Heart left ventricle (tissue), 16 donors: ENCODE data around the gene AWAT2. TPM values are rescaled to one million over a fixed set of nuclear protein-coding genes. Genes with fewer than 3 reads are reported as not detected.
A peak's percentile ranks its signal among the peaks of the same experiment; 100 is the strongest.

Source experiments
- ATAC-seq, 4 donors: fragments of 200-7000 bp; cut with Tn5 transposase; one replicate each; pipeline ENCODE4 v1.9.1; 2020 to 2022; ENCODE audit warnings: moderate library complexity in 4 of 4, mild to moderate bottlenecking in 3 of 4, moderate number of reproducible peaks in 1 of 4
- DNase-seq, 5 donors: peaks; one replicate each; pipeline ENCODE4 v3.0.0-alpha.2; 2020
- H3K27ac ChIP-seq, 12 donors: fragments of 200-600 bp; sonication (generic) in 4 of 12; one replicate each; pipeline versions ENCODE4 v1.5.0 to v1.8.0; 2016 to 2022; ENCODE audit warnings: mild to moderate bottlenecking in 2 of 12
- H3K27me3 ChIP-seq, 9 donors: fragments of 200-600 bp; sonication (generic) in 2 of 9; one replicate each; pipeline versions ENCODE4 v1.5.1 to v1.8.0; 2016 to 2022; ENCODE audit warnings: mild to moderate bottlenecking in 3 of 9
- H3K36me3 ChIP-seq, 9 donors: fragments of 200-600 bp; sonication (generic) in 2 of 9; one replicate each; pipeline versions ENCODE4 v1.5.0 to v1.8.0; 2018 to 2022; ENCODE audit warnings: mild to moderate bottlenecking in 2 of 9
- H3K4me1 ChIP-seq, 12 donors: fragments of 200-600 bp; sonication (generic) in 4 of 12; one replicate each; pipeline versions ENCODE4 v1.5.0 to v1.8.0; 2016 to 2022; ENCODE audit warnings: mild to moderate bottlenecking in 3 of 12
- H3K4me3 ChIP-seq, 12 donors: fragments of 200-600 bp; sonication (generic) in 4 of 12; one replicate each; pipeline versions ENCODE4 v1.5.0 to v1.8.0; 2017 to 2022; ENCODE audit warnings: mild to moderate bottlenecking in 9 of 12, moderate library complexity in 4 of 12
- H3K9me3 ChIP-seq, 12 donors: fragments of 200-600 bp; sonication (generic) in 4 of 12; one replicate each; pipeline versions ENCODE4 v1.5.0 to v1.8.0; 2016 to 2022; ENCODE audit warnings: mild to moderate bottlenecking in 1 of 12
- POLR2A ChIP-seq, 2 donors: fragments of 450-650 bp; IDR thresholded peaks; one replicate each; pipeline ENCODE4 v1.6.1; 2017; ENCODE audit warnings: antibody characterized with exemption in 2 of 2, mild to moderate bottlenecking in 2 of 2, moderate library complexity in 2 of 2
- WGBS, 4 donors: extraction: QIAGEN DNeasy Blood & Tissue Kit in 2 of 4; methylation state at CpG; one replicate each; pipeline versions ENCODE4 v1.1.5 to v1.1.7; 2013 to 2018; 5-methylcytosine and 5-hydroxymethylcytosine counted together
- intact Hi-C, 10 donors: fragments of 100-400 bp; cut with DNase I; formaldehyde crosslinking; loops; one replicate each; pipeline versions ENCODE4 v1.11.1 to v1.14.2; 2022
- polyA plus RNA-seq, 2 donors: library from polyadenylated mRNA; stranded (reverse); fragments of 200-250 nt; gene quantifications; one replicate each; pipeline ENCODE4 v1.2.3, GENCODE V29; 2013
- total RNA-seq, 9 donors: library from RNA; depleted of rRNA in 2 of 9; stranded (reverse); fragments of >200 nt in 2 of 9; fragmentation: NEBNext Ultra II Directional in 3 of 9; extraction: Animal tissue kit (Norgen Biotek cat#: 25700) in 3 of 9; gene quantifications; one replicate each; pipeline versions ENCODE4 v1.1.0 to v1.2.4, GENCODE V29; 2016 to 2023
- TF ChIP-seq, protein P1 (sequence below), 12 donors: fragments of 200-600 bp; sonication (generic) in 4 of 12; IDR thresholded peaks; one replicate each; pipeline versions ENCODE4 v1.5.0 to v1.8.0; 2018 to 2022; ENCODE audit warnings: antibody characterized with exemption in 12 of 12, mild to moderate bottlenecking in 5 of 12
- donor health status: ischemic (EF 13 %, LVEDD 7.1; RV severe dilation, severe dysfunction).
- donor health status: healthy with polysubstance abuse.
- donor health status: DM: no; HTN: yes; CAD: no.
- donor health status: DM: no; HTN: no; CAD: no.
- donor health status: ischemic (EF 25% LVEDD 6.9; RV normal size, moderate dysfunction).
- donor health status: ischemic (EF 25% LVEDD 5.7; RV mildly dilated, moderate dysfunction).
- donor health status: healthy.
- donor health status: DM: yes; HTN: yes; CAD: no.
- donor health status: ischemic (EF 35%, LVEDD 5.7; RV mildly dilated, moderate dysfunction).
- donor health status: nonischemic (EF 11% LVEDD 7.7; RV severe dilation, severe dysfunction).
- donor health status: DM: yes; HTN: yes; CAD: no.
- donor health status: PGD.
- donor health status: ischemic (EF 29% LVEDD 5.4; RV normal size, mild dysfunction).
- donor health status: nonischemic (EF 23%, LVEDD 6.1; RV moderate dilation, normal function).

Gene AWAT2
- total and polyA plus RNA-seq, 11 donors = not detected

DNA sequence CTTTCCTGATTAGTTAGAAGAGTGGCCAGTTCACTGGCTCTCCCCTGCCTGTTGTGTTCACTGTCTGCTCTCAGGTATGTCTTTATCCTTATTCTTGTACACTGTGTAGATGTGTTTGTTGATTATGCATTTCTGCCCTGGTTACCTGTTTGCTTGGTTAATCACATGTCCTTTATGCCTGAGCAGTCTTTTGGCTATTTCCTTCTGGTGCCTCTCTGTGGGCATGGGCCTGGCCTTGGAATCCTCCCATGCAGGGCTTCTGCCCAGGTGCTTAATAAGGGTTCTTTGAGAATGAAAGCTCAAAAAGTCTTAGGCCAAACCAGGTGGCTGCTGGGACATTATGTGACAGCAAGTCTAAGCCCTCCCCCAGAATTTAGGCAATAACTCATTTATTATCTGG is 39.0 kb upstream of the AWAT2 start:
- Histone ChIP-seq H3K4me3 (no peak overlapping the region), H3K36me3 (no peaks in the 10 kb centered on the region), H3K4me1 (peaks cover 0 to 21% (median 0%) of the 10 kb centered on the region in 12 donors), H3K27ac (no peak overlapping the region), H3K27me3 (peaks cover 0 to 3% (median 0%) of the 10 kb centered on the region in 9 donors), H3K9me3 (no peaks in the 10 kb centered on the region)
- ATAC-seq = no peak
- DNase-seq = no peak
- no peak for TF ChIP-seq POLR2A (IDR thresholded peaks at IDR 0.05)
- TF ChIP-seq, protein P1, sequence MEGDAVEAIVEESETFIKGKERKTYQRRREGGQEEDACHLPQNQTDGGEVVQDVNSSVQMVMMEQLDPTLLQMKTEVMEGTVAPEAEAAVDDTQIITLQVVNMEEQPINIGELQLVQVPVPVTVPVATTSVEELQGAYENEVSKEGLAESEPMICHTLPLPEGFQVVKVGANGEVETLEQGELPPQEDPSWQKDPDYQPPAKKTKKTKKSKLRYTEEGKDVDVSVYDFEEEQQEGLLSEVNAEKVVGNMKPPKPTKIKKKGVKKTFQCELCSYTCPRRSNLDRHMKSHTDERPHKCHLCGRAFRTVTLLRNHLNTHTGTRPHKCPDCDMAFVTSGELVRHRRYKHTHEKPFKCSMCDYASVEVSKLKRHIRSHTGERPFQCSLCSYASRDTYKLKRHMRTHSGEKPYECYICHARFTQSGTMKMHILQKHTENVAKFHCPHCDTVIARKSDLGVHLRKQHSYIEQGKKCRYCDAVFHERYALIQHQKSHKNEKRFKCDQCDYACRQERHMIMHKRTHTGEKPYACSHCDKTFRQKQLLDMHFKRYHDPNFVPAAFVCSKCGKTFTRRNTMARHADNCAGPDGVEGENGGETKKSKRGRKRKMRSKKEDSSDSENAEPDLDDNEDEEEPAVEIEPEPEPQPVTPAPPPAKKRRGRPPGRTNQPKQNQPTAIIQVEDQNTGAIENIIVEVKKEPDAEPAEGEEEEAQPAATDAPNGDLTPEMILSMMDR (IDR thresholded peaks at IDR 0.05) = no peak
- intact Hi-C loops = no loop called here

DNA sequence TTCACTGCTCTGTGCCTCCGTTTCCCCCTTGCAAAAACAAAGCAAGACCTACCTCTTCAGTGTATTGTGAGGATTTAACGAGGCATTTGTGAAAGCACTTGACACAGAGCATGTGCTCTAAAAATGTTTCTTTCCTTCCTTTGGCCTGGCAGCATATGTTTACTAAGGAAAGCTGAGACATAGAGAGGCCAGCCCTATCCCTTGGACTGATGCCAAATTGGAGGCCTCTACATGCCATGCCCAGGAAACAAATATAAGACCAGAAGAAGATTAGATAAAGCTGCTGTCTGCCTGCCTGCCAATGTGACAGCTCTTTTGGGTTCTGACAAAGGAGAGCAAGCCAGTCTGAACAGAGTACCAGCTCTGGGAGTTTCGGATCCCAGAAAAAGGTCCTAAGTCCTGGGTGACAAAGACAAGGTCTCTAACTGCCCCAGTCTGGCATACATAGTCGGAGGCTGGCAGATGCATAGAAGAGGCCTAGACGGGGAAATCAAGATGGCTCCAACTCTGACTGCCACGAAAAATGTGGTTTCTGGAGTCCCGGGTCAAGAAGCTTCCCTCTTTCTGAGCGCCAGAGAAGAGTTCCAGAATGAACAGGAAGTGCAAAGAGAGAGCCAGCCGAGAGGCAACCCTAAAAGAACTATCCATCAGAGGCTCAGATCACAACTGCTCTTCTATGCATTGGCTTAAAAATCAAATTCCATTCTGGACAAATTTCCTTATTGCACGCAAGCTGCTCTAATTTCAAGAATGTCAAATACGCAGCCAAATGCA is 38.3 kb upstream of the AWAT2 start:
- no peaks in the 10 kb centered on the region for H3K9me3 ChIP-seq
- ATAC-seq = peak in 1 of 4 donors; percentile 54
- H3K4me1 ChIP-seq = peaks cover 0 to 21% (median 0%) of the 10 kb centered on the region in 12 donors
- DNase-seq = peak in 1 of 5 donors; percentile 6
- intact Hi-C loops = no loop called here
- peaks cover 0 to 3% (median 0%) of the 10 kb centered on the region in 9 donors for H3K27me3 ChIP-seq
- H3K27ac ChIP-seq = peak overlapping the region in 3 of 12 donors; percentile 13 to 34 (median 19)
- no peak overlapping the region for H3K4me3 ChIP-seq
- 42 to 55% (median 47%) methylated on average over 11 of the region's 11 CpGs for WGBS, 4 donors
- no peaks in the 10 kb centered on the region for H3K36me3 ChIP-seq
- TF ChIP-seq POLR2A (IDR thresholded peaks at IDR 0.05) = no peak
- TF ChIP-seq, protein P1 (IDR thresholded peaks at IDR 0.05) = no peak

DNA sequence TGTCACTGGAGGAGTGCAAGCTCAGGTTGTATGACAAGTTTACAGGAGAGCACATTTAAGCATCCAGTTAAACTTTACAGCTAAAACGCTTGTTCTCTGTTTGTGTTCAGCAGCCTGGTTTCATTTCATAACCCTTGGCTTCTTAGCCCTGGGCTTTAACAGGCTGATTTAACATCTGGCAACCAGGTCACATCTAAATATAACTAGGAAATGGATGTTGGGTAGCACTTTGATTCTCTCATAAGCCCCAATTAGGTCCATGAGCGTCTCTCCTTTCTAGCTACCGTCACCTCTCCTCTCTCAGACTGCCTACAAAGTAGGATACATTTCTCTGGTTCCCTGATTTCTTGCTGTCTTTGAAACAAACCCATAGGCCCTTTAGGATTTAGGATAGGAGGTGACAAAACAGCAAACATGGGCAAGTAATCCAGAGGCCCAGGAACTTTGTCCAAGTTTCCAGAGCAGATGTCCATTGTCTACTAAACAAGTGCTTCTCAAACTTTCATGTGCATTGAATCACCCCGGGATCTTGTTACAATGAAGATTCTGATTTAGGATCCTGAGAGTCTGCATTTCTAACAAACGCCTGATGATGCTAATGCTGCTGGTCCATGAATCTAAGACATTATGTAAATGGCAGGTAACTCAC is 35.0 kb upstream of the AWAT2 start:
- intact Hi-C loops = no loop called here
- Histone ChIP-seq H3K4me3 (no peak overlapping the region), H3K4me1 (peaks cover 0 to 21% (median 0%) of the 10 kb centered on the region in 12 donors), H3K36me3 (no peaks in the 10 kb centered on the region), H3K27ac (no peak overlapping the region), H3K9me3 (no peaks in the 10 kb centered on the region), H3K27me3 (peaks cover 0 to 16% (median 0%) of the 10 kb centered on the region in 9 donors)
- DNase-seq = no peak
- WGBS, 4 donors = 63 to 68% (median 65%) methylated on average over 5 of the region's 5 CpGs
- ATAC-seq = peak in 1 of 4 donors; percentile 28
- TF ChIP-seq, protein P1 (IDR thresholded peaks at IDR 0.05) = no peak

GRCh38 chrX:70082723-70083122 is 33.0 kb upstream of the AWAT2 start:
- Histone ChIP-seq H3K4me3 (no peak overlapping the region), H3K27me3 (peaks cover 0 to 16% (median 0%) of the 10 kb centered on the region in 9 donors), H3K9me3 (no peaks in the 10 kb centered on the region), H3K36me3 (no peaks in the 10 kb centered on the region), H3K4me1 (peaks cover 0 to 13% (median 0%) of the 10 kb centered on the region in 12 donors), H3K27ac (no peak overlapping the region)
- 63 to 76% (median 67%) methylated on average over 4 of the region's 4 CpGs for whole genome bisulfite sequencing, 4 donors
- TF ChIP-seq POLR2A (IDR thresholded peaks at IDR 0.05) = no peak
- TF ChIP-seq, protein P1 (IDR thresholded peaks at IDR 0.05) = no peak
- DNase-seq (no peak), ATAC-seq (no peak)
- intact Hi-C loops = no loop called here
